Activated CD4-positive, CD25-positive, alpha-beta regulatory T cell treated with anti-CD3 and anti-CD28 coated beads, Interleukin-2, amount 50 U/mL, for 24 hours (primary cell): ENCODE data around the gene ARHGAP27.

Source experiments
- ATAC-seq, 2 donors: fragments of 150-1000 bp; cut with Tn5 transposase; one replicate each; pipeline ENCODE4 v1.10.0; 2021; ENCODE audit warnings: mild to moderate bottlenecking in 1 of 2, moderate library complexity in 1 of 2

ARHGAP27 gene

GRCh38 chr17:45430006-45430737 lies 2.5 kb downstream of the ARHGAP27 start:
- ATAC-seq = no peak

- no peak for ATAC-seq
Measured at GRCh38 chr17:45429339-45430005, 3.2 kb downstream of the ARHGAP27 start.

GRCh38 chr17:45428931-45429338 lies 3.7 kb downstream of the ARHGAP27 start:
- ATAC-seq = no peak

- peak; percentile 75 to 78 for ATAC-seq
Measured at GRCh38 chr17:45428050-45428617, 4.5 kb downstream of the ARHGAP27 start.

GRCh38 chr17:45427181-45427835 lies 5.4 kb downstream of the ARHGAP27 start:
- ATAC-seq = no peak

GRCh38 chr17:45426561-45426960 lies 6.1 kb downstream of the ARHGAP27 start:
- no peak for ATAC-seq

- no peak for ATAC-seq
Measured at GRCh38 chr17:45425984-45426413, 6.7 kb downstream of the ARHGAP27 start.

- ATAC-seq = no peak
Measured at GRCh38 chr17:45425125-45425983, 7.3 kb downstream of the ARHGAP27 start.

- ATAC-seq = no peak
Measured at GRCh38 chr17:45424769-45425124, 7.9 kb downstream of the ARHGAP27 start.

GRCh38 chr17:45423975-45424335 lies 8.7 kb downstream of the ARHGAP27 start:
- no peak for ATAC-seq

- no peak for ATAC-seq
Measured at GRCh38 chr17:45423304-45423974, 9.2 kb downstream of the ARHGAP27 start.

- no peak for ATAC-seq
Measured at GRCh38 chr17:45414990-45415881, 17.4 kb downstream of the ARHGAP27 start.

GRCh38 chr17:45413498-45413923 lies 19.2 kb downstream of the ARHGAP27 start:
- ATAC-seq = no peak

GRCh38 chr17:45411348-45412105 lies 21.1 kb downstream of the ARHGAP27 start:
- no peak for ATAC-seq

GRCh38 chr17:45410144-45411091 lies 22.3 kb downstream of the ARHGAP27 start:
- peak; percentile 80 for ATAC-seq

- peak; percentile 26 to 29 for ATAC-seq
Measured at GRCh38 chr17:45409659-45410076, 23.0 kb downstream of the ARHGAP27 start.

GRCh38 chr17:45408611-45409421 lies 23.9 kb downstream of the ARHGAP27 start:
- ATAC-seq = no peak

- ATAC-seq = no peak
Measured at GRCh38 chr17:45406107-45406506, 26.6 kb downstream of the ARHGAP27 start.
